Subcutaneous adipose tissue (tissue), 4 donors: Measurements from ENCODE around the gene CDH4. TPM values are rescaled to one million over a fixed set of nuclear protein-coding genes. Genes with fewer than 3 reads are reported as not detected.

Experiments used
- total RNA-seq, 4 donors: library from RNA; depleted of rRNA; stranded (reverse); fragments of >200 nt; gene quantifications; one replicate each; pipeline ENCODE4 v1.1.0, GENCODE V29; 2016
- TF ChIP-seq, protein P1 (sequence below): fragments of 450-650 bp; IDR thresholded peaks from one replicate; pipeline ENCODE4 v1.5.1; 2016; ENCODE audit warnings: low read depth, mild to moderate bottlenecking, control low read depth, antibody characterized with exemption, moderate library complexity

Gene CDH4
- total RNA-seq, 4 donors from 2014 or later = not detected

GRCh38 chr20:61297986-61298385 lies 45.9 kb downstream of the CDH4 start:
- TF ChIP-seq, protein P1, sequence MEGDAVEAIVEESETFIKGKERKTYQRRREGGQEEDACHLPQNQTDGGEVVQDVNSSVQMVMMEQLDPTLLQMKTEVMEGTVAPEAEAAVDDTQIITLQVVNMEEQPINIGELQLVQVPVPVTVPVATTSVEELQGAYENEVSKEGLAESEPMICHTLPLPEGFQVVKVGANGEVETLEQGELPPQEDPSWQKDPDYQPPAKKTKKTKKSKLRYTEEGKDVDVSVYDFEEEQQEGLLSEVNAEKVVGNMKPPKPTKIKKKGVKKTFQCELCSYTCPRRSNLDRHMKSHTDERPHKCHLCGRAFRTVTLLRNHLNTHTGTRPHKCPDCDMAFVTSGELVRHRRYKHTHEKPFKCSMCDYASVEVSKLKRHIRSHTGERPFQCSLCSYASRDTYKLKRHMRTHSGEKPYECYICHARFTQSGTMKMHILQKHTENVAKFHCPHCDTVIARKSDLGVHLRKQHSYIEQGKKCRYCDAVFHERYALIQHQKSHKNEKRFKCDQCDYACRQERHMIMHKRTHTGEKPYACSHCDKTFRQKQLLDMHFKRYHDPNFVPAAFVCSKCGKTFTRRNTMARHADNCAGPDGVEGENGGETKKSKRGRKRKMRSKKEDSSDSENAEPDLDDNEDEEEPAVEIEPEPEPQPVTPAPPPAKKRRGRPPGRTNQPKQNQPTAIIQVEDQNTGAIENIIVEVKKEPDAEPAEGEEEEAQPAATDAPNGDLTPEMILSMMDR = no peak

- TF ChIP-seq, protein P1 = no peak
Observed at GRCh38 chr20:61298661-61299060, 46.6 kb downstream of the CDH4 start.

GRCh38 chr20:61299104-61299503 lies 47.0 kb downstream of the CDH4 start:
- TF ChIP-seq, protein P1 = no peak

GRCh38 chr20:61299618-61300017 lies 47.6 kb downstream of the CDH4 start:
- TF ChIP-seq, protein P1 = no peak

- TF ChIP-seq, protein P1 = no peak
Observed at GRCh38 chr20:61300293-61300692, 48.2 kb downstream of the CDH4 start.

DNA sequence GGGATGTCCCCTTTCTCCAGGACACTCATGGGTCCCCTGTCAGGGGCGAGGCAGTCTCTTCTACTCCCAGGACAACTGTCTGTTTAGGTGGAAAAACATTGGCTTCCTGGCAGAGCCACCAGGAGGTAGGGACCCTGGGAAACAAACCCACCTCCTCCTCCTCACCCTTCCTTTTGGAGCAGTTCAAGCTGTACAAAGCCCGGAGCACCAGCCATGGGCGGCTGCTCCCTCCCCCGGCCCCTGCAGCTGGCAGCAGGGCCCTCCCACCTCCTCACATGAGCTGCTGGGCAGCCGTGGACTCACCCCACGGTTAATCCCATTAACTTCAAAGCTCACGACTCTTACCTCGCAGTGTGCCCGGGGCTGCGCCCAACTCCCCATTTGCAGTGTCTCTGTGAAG lies 48.6 kb downstream of the CDH4 start:
- TF ChIP-seq, protein P1 = no peak

- TF ChIP-seq, protein P1 = no peak
Observed at GRCh38 chr20:61301711-61302525, 49.9 kb downstream of the CDH4 start.
